HG03558 (cell line): ENCODE data around the gene ZFAND2B.
"Not testable (repeated sequence)": the region's sequence is repeated elsewhere in the genome, so short reads cannot be mapped to it uniquely, and the experiment has no call there.

ENCODE experiments used
- ATAC-seq: cut with Tn5 transposase; IDR thresholded peaks from one replicate; pipeline ENCODE4 v1.9.1; 2021; ENCODE audit warnings: moderate number of reproducible peaks; ENCODE audit not compliant: unreplicated experiment; ENCODE audit errors: extremely low read depth

The ZFAND2B gene

DNA sequence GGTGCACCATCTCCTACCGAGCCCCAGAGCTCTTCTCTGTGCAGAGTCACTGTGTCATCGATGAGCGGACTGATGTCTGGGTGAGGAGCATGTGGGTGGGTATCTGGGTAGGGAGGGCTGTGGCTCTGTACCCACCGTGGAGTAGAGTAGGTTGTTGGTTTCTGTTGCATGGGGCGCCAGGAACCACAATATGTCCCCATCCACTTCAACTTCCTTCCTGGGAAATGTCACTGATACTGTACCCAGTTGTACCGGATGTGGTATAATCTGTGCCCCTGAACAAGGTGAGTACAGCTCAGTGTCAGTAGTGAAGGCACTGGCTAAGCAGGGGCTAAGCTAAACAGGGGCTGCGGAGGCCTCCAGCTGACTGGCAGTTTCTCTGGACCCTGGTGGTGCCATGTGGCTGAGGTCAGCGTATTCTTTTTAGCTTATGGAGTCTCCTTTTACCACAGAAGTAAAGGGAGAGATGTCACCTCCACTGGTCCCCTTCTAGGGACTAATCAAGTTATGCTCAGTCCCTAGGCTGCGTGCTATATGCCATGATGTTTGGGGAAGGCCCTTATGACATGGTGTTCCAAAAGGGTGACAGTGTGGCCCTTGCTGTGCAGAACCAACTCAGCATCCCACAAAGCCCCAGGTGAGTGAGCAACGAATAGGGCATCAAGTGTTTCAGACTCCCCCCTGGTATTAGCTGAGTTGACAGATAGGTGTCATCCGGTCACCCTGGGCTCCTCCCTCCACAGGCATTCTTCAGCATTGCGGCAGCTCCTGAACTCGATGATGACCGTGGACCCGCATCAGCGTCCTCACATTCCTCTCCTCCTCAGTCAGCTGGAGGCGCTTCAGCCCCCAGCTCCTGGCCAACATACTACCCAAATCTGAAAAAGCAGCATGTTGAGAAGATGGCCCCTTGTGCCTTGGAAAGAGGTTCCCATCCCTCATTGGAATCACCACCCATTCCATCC, 41.4 kb downstream of the ZFAND2B start:
- no peak for ATAC-seq

DNA sequence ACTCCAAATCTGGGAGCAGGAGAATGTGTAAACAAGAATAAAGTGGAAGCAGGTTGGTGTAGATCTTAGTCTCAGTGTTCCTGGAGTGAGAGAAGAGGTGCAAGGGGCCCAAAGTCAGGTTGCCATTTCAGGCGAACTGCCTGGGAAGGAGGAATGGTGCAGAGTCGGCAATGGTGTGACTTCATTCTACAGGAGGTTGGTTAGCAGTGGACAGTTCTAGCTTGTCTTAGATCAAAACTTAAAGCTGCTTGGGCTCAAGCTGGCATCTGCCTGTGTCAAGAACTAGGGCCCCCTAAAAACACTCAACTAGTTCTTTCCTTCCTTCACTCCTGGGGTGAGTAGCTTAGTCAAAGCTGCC, 42.2 kb downstream of the ZFAND2B start:
- no peak for ATAC-seq

DNA sequence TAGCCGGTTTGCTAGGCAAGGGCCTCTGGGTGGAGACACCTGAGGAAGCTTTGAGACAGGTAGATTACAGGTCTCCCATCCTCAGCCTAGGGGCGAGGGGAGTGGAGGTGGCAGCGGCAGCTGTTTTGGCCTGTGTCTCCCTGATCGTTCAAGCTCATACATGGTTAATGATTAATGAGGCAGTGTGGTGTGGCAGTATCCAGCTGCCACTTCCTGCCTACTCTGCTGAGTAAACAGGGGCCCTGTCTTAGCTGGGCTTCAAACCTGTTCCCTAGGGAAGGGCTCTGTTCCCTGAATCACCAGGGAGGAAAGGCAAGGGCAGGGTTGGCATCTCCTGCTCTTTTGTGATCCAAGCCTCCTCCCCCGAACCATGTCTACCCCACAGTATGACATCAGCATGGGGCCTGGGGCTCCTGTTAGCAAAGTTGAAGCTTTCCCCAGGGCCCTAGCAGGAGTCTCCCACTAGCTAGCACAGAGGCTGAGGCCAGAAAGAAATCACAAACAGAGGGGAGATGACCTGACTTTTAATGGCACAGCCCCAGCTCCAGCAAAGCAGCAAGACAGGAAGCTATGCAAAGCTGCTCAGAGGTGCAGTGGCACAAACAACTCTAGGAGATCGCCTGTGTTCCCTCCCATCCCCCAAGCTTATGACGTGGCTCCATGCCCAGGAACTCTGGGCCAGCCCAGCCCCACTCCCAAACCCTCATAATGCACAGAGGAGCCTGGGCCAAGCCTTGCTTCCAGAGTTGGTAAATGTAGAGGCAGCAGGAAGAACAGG, 42.8 kb downstream of the ZFAND2B start:
- peak; percentile 30 for ATAC-seq

DNA sequence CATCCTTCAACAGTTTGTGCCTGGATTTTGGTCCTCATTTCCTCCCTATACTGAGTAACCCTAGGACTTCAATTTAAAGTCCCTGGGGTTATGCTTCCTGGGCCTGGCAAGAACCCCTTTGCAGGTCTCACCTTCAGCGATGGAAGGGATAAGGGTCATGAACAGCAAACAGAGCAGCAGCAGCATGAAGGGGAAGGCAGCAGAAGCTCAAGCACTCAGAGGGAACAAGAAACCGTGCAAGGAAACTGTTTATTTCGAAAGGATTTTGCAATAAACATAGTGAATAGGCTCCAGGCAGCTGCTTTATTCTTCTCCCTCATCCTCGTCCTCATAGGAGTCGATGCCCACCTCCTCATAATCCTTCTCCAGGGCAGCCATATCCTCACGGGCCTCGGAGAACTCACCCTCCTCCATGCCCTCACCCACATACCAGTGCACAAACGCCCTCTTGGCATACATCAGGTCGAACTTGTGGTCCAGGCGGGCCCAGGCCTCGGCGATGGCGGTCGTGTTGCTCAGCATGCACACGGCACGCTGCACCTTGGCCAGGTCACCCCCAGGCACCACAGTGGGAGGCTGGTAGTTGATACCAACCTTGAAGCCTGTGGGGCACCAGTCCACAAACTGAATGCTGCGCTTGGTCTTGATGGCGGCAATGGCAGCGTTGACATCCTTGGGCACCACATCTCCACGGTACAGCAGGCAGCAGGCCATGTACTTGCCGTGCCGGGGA, 43.6 kb downstream of the ZFAND2B start:
- ATAC-seq = no peak

GRCh38 chr2:219251656-219252055, 45.1 kb downstream of the ZFAND2B start:
- no peak for ATAC-seq

DNA sequence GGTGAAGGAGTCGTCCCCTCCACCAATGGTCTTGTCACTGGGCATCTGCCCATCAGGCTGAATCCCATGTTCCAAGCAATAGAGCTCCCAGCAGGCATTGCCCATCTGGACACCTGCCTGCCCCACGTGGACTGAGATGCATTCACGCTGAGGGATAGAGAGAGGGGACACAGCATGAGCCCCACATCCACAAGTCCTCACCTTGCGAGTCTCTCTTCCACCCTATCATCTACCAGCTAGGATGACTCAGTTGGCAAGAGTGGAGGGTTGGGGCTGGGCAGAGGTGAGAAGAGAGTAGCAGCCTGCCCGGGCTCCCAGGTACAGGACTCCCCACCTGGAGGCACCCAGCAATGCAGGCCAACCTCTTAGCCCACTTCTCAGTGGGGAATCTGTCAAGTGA, 45.5 kb downstream of the ZFAND2B start:
- ATAC-seq = no peak

GRCh38 chr2:219252570-219252899, 46.0 kb downstream of the ZFAND2B start:
- no peak for ATAC-seq

GRCh38 chr2:219252900-219253752, 46.5 kb downstream of the ZFAND2B start, which contains the start of gene TUBA4B:
Gene TUBA4B (plus strand): TSS chr2:219253243. CDS start chr2:219253408, 165 bp downstream.
- ATAC-seq = no peak

- no peak for ATAC-seq
These were observed 47.4 kb downstream of the ZFAND2B start, which contains the start of gene TUBA4A for GRCh38 chr2:219253753-219254589. Gene TUBA4A (minus strand): TSS chr2:219253918. CDS start chr2:219253858, 60 bp downstream.

DNA sequence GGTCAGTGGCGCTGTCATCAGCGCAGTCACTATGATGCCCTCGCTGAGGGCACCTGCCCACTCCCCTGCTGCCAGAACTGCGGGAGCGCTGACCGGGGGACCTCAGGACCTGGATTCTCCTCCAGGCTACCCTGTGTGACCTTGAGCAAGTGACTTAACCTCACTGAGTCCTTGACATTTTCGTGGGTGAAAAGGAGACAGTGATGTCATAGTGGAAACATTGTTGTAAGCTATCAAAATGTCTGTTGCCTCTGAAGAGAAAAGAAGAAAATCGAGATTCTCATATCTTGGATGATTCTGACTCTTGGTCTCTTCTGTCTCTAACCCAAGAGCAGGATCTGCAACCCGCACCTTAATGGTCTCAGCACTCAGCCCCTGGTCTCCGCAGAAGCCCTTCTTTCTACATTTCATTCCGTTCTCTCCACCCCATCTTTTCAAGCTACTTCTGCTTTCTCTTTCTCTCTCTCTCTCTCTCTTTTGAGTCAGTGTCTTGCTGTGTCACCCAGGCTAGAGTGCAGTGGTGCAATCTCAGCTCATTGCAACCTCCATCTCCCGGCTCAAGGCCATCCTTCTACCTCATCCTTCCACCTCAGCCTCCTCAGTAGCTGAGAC, 48.1 kb downstream of the ZFAND2B start:
- no peak for ATAC-seq

DNA sequence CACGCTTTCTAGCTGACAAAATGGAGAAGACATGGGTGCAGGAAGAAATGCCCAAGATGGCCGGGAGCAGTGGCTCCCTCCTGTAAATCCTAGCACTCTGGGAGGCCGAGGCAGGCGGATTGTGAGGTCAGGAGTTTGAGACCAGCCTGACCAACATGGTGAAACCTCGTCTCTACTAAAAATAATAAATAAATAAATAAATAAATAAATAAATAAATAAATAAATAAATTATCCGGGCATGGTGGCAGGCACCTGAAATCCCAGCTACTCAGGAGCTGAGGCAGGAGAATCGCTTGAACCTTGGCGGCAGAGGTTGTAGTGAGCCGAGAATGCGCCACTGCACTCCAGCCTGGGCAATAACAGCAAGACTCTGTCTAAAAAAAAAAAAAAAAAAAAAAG, 52.4 kb downstream of the ZFAND2B start:
- not testable (repeated sequence) for ATAC-seq
